Measurements from ENCODE around the gene PARD3.

- no peak for TF ChIP-seq POLR2AphosphoS5 (IDR thresholded peaks at IDR 0.05)
- TF ChIP-seq CTCF (IDR thresholded peaks at IDR 0.05) = no peak
Observed at GRCh38 chr10:34503704-34504103, 311.4 kb downstream of the PARD3 start.
